AG10803 (cell line): ENCODE data around the gene GRIP1.

ENCODE experiments used
- DNase-seq: peaks from one replicate; pipeline ENCODE4 v3.0.0; 2010; ENCODE audit warnings: low read depth
- H3K4me3 ChIP-seq: 2 replicates; pipeline ENCODE4 v1.5.1; 2011; ENCODE audit warnings: mild to moderate bottlenecking, low read length, control low read depth
- CTCF ChIP-seq: conservative IDR thresholded peaks from 2 replicates; pipeline ENCODE4 v1.5.1; 2011; ENCODE audit warnings: mild to moderate bottlenecking, low read length, control low read depth, inconsistent platforms

Gene GRIP1

GRCh38 chr12:66365718-66366490 is 313.0 kb downstream of the GRIP1 start:
- peak; percentile 1 for DNase-seq
- no peak for TF ChIP-seq CTCF
- no peak overlapping the region for H3K4me3 ChIP-seq

DNA sequence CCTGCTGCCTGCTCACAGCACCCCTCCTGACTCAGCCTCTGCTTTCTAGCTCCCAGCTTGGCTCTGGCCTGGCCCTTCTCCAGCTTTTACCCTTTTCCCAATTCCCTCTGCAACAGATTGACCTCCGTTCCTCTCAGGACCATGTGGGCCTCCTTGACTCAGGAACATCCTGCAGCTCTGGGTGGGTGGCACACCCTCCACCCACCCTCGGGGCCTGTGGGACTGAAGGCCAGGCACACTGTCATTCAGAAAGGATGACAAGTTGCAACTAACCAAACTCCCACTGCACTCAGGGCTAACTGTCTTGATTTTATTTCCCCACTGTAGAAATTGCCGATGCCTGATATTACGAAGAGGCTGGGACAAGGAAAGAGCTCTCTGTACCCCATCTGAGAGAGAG is 317.2 kb downstream of the GRIP1 start:
- DNase-seq = no peak
- H3K4me3 ChIP-seq = no peak overlapping the region
- TF ChIP-seq CTCF = no peak

- H3K4me3 ChIP-seq = no peak overlapping the region
- DNase-seq = no peak
- TF ChIP-seq CTCF = no peak
These were observed 319.6 kb downstream of the GRIP1 start for GRCh38 chr12:66359300-66359699.

DNA sequence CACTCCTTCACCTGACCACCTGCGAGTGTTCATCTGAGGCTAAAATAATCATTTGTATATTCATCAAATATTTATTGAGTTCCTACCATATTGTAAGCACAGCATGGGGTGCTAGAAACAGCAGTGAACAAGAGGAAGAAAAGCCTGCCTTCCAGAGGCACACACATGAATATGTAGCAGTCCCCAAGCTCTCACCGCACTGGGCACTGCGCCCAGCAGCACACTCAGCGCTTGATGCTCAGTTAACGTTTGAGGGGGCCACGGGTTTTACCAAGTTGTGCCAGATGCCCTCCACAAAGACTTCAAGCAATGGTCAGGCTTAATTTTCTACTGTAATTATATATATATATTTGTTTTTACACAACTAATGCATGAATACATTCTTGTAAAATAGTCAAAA is 324.6 kb downstream of the GRIP1 start:
- no peak for DNase-seq
- H3K4me3 ChIP-seq = no peak overlapping the region
- no peak for TF ChIP-seq CTCF

DNA sequence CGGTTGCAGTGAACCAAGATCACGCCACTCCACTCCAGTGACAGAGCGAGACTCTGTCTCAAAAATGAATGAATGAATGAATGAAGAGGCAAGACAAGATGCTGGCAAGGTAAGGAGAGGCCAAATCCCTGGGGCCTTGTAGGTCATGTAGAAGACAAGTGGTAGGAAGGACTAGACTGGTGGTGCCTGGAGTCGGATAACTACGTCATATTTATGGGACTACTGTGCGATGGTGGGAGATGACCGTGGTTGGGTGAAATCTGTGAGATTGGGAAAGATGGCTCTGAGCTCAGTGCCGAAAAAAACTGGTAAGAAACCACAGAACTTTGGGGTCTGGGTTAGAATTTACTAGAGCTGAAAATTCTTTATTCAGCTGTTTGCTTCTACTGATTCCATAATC is 326.0 kb downstream of the GRIP1 start:
- H3K4me3 ChIP-seq = no peak overlapping the region
- TF ChIP-seq CTCF = no peak
- no peak for DNase-seq

DNA sequence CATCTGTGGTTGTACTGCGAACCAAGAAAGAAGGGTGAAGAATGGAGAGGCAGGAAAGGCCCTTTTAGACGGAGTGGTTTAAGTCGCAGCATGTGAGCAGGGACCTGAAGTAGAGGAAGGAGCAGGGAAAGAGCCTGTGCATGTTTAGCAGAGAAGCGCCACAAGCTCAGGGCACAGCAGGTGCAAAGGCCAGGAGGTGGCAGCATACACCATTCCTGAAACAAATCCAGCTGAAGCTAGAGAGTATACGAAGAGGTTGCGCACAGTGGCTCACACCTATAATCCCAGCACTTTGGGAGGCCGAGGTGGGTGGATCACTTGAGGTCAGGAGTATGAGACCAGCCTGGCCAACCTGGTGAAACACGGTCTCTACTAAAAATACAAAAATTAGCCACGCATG is 326.7 kb downstream of the GRIP1 start:
- peak; percentile 41 for TF ChIP-seq CTCF
- peak; percentile 20 for DNase-seq

DNA sequence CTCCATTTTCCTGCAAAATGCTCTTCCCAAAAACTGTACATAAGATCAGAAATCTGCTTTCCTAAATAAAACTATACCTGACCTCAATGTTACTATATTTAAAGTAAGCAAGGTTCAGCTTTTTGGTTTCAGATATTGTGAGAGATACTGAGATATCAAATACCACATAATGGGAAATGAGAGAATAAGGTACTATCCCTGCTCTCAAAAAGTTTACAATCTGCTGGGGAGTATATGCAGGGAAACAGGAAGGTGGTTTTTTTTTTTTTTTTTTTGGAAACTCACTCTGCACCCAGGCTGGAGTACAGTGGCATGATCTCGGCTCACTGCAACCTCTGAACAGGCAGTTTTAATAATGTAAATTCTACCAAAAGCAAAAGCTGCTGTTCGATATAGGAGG is 327.6 kb downstream of the GRIP1 start:
- no peak for TF ChIP-seq CTCF
- no peak overlapping the region for H3K4me3 ChIP-seq
- no peak for DNase-seq

More for the DNA sequence above, 326.7 kb downstream of the GRIP1 start:
- no peak overlapping the region for H3K4me3 ChIP-seq
